Keratinocyte (primary cell): Measurements from ENCODE around the gene CATSPER1.

Experiments used
- EZH2 ChIP-seq: IDR thresholded peaks from one replicate; pipeline ENCODE4 v1.6.1; 2012; ENCODE audit warnings: inconsistent platforms, mild to moderate bottlenecking, low read length, moderate library complexity
- TF ChIP-seq, protein P1 (sequence below), 3 experiments: IDR thresholded peaks in 1 of 3; conservative IDR thresholded peaks in 1 of 3; optimal IDR thresholded peaks in 1 of 3; 2 replicates in 2 of 3; 3 replicates in 1 of 3; pipeline versions ENCODE3 to v1.5.1; 2011; ENCODE audit warnings: low read length in 3 of 3, mild to moderate bottlenecking in 3 of 3, moderate library complexity in 2 of 3, control low read depth in 1 of 3, inconsistent platforms in 1 of 3; ENCODE audit not compliant: insufficient read depth in 2 of 3; ENCODE audit errors: extremely low read depth in 1 of 3

DNA sequence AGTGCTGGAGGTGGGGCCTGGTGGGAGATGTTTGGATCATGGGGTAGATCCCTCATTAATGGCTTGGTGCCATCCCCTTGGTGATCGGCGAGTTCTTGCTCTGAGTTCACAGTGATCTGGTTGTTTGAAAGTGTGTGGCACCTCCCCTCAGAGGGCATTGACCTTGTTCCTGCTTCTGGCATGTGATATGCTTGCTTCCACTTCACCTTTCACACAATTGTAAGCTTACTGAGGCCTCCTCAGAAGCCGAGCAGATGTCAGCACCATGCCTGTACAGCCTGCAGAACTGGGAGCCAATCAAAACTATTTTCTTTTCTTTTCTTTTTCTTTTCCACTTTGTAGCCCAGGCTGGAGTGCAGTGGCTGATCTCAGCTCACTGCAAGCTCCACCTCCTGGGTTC is 11.0 kb upstream of the CATSPER1 start:
- TF ChIP-seq, protein P1, sequence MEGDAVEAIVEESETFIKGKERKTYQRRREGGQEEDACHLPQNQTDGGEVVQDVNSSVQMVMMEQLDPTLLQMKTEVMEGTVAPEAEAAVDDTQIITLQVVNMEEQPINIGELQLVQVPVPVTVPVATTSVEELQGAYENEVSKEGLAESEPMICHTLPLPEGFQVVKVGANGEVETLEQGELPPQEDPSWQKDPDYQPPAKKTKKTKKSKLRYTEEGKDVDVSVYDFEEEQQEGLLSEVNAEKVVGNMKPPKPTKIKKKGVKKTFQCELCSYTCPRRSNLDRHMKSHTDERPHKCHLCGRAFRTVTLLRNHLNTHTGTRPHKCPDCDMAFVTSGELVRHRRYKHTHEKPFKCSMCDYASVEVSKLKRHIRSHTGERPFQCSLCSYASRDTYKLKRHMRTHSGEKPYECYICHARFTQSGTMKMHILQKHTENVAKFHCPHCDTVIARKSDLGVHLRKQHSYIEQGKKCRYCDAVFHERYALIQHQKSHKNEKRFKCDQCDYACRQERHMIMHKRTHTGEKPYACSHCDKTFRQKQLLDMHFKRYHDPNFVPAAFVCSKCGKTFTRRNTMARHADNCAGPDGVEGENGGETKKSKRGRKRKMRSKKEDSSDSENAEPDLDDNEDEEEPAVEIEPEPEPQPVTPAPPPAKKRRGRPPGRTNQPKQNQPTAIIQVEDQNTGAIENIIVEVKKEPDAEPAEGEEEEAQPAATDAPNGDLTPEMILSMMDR (optimal IDR thresholded peaks at IDR 0.05 in 1 of 3, IDR thresholded peaks at IDR 0.05 in 1 of 3, conservative IDR thresholded peaks at IDR 0.05 in 1 of 3; ENCODE audit: extremely low read depth in 1 of 3, insufficient read depth in 2 of 3, low read length in 3 of 3): no peak
- TF ChIP-seq EZH2: no peak
